Tibial nerve (tissue), 4 donors: Measurements from ENCODE around the gene MCM3AP. TPM values are rescaled to one million over a fixed set of nuclear protein-coding genes. Genes with fewer than 3 reads are reported as not detected.
"Not testable (repeated sequence)": the region's sequence is repeated elsewhere in the genome, so short reads cannot be mapped to it uniquely, and the experiment has no call there.

Source experiments
- DNase-seq, 2 donors: peaks; one replicate each; pipeline ENCODE4 v3.0.0-alpha.2; 2019; ENCODE audit warnings: low spot score in 2 of 2
- H3K27ac ChIP-seq, 4 donors: fragments of 200-600 bp; sonication (generic) in 3 of 4; one replicate each; pipeline ENCODE4 v1.5.1; 2017 to 2019; ENCODE audit warnings: mild to moderate bottlenecking in 1 of 4
- H3K27me3 ChIP-seq, 2 donors: fragments of 200-600 bp; sonication (generic) in 1 of 2; one replicate each; pipeline versions ENCODE4 v1.5.1 to v1.6.0; 2017 to 2019
- H3K36me3 ChIP-seq, 3 donors: fragments of 200-600 bp; sonication (generic); one replicate each; pipeline ENCODE4 v1.5.1; 2018 to 2019
- H3K4me1 ChIP-seq, 4 donors: fragments of 200-600 bp; sonication (generic) in 3 of 4; one replicate each; pipeline ENCODE4 v1.5.1; 2017 to 2019
- H3K4me3 ChIP-seq, 4 donors: fragments of 200-600 bp; sonication (generic) in 3 of 4; one replicate each; pipeline ENCODE4 v1.5.1; 2017 to 2019; ENCODE audit warnings: mild to moderate bottlenecking in 1 of 4, moderate library complexity in 1 of 4
- H3K9me3 ChIP-seq, 4 donors: fragments of 200-600 bp; sonication (generic) in 3 of 4; one replicate each; pipeline ENCODE4 v1.5.1; 2017 to 2019
- EP300 ChIP-seq, 2 donors: sonication (generic); formaldehyde crosslinking; IDR thresholded peaks; one replicate each; pipeline ENCODE4 v1.6.1; 2017; ENCODE audit warnings: antibody characterized with exemption in 2 of 2, mild to moderate bottlenecking in 1 of 2
- POLR2A ChIP-seq, 2 donors: fragments of 450-650 bp; IDR thresholded peaks; one replicate each; pipeline ENCODE4 v1.6.1; 2017; ENCODE audit warnings: antibody characterized with exemption in 2 of 2, mild to moderate bottlenecking in 2 of 2, moderate library complexity in 2 of 2
- WGBS, 2 donors: methylation state at CpG; one replicate each; pipeline ENCODE4 v1.1.5; 2018; 5-methylcytosine and 5-hydroxymethylcytosine counted together
- total RNA-seq, 4 donors: library from RNA; depleted of rRNA; stranded (reverse); fragments of >200 nt; gene quantifications; one replicate each; pipeline ENCODE4 v1.1.0, GENCODE V29; 2016
- TF ChIP-seq, protein P1 (sequence below), 5 experiments: fragments of 200-600 bp in 3 of 5; fragments of 450-650 bp in 2 of 5; sonication (generic) in 3 of 5; IDR thresholded peaks; one replicate each; pipeline ENCODE4 v1.5.1; 2016 to 2019; ENCODE audit warnings: antibody characterized with exemption in 5 of 5, mild to moderate bottlenecking in 3 of 5, moderate library complexity in 2 of 5

Gene MCM3AP
- total RNA-seq, 4 donors from 2014 or later: 112 to 180 (median 146) TPM

DNA sequence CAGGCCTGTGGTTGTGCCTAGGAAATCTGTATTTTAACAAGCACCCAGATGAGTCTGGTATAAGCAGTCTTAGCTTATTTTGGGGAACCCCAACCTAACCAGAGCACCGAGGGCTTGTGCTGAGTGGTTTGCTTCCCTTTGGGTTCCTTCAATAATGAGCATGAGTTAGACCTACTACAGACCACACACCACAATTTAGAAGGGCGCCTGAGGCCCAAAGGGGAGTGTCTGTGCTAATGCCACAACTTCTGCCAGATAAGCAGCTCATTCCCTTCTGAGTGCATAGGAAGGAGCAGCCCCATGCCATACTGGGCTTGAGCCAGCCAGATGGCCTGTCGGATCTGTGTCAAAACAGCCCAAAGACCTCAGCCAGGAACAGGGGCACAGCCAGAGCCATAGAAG is 41.5 kb downstream of the MCM3AP start:
- H3K9me3 ChIP-seq: no peaks in the 10 kb centered on the region
- WGBS, 2 donors: 77 to 96% methylated on average over 2 to 3 of the region's 3 CpGs
- no peak overlapping the region for H3K27ac ChIP-seq
- no peak for DNase-seq
- no peak overlapping the region for H3K4me3 ChIP-seq
- peaks cover 9 to 100% (median 34%) of the 10 kb centered on the region in 3 donors for H3K36me3 ChIP-seq
- TF ChIP-seq POLR2A (IDR thresholded peaks at IDR 0.05) (no peak), EP300 (IDR thresholded peaks at IDR 0.05) (no peak)
- TF ChIP-seq, protein P1, sequence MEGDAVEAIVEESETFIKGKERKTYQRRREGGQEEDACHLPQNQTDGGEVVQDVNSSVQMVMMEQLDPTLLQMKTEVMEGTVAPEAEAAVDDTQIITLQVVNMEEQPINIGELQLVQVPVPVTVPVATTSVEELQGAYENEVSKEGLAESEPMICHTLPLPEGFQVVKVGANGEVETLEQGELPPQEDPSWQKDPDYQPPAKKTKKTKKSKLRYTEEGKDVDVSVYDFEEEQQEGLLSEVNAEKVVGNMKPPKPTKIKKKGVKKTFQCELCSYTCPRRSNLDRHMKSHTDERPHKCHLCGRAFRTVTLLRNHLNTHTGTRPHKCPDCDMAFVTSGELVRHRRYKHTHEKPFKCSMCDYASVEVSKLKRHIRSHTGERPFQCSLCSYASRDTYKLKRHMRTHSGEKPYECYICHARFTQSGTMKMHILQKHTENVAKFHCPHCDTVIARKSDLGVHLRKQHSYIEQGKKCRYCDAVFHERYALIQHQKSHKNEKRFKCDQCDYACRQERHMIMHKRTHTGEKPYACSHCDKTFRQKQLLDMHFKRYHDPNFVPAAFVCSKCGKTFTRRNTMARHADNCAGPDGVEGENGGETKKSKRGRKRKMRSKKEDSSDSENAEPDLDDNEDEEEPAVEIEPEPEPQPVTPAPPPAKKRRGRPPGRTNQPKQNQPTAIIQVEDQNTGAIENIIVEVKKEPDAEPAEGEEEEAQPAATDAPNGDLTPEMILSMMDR (IDR thresholded peaks at IDR 0.05): no peak
- no peaks in the 10 kb centered on the region for H3K4me1 ChIP-seq
- no peaks in the 10 kb centered on the region for H3K27me3 ChIP-seq

DNA sequence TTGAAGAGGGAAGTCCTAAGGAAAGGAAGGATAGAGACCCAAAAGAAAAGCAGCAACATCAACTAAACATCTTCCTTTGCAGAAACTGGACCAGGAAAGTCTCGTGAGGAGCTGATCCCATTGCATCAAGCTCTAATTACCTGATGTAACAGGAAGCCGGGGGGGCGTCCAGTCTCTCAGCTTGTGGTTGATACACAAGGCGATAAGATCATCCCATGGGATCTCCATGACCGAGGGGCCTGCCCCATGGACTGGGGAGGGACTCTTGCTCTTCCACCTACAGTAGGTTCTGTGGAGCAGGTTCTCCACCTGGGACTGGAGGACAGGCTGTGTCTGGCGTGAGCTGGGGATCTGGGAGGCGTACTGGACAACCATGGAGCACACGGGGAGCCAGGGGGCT is 42.1 kb downstream of the MCM3AP start:
- Histone ChIP-seq H3K4me1 (no peaks in the 10 kb centered on the region), H3K27me3 (no peaks in the 10 kb centered on the region), H3K27ac (no peak overlapping the region), H3K9me3 (no peaks in the 10 kb centered on the region), H3K4me3 (no peak overlapping the region), H3K36me3 (peaks cover 9 to 97% (median 34%) of the 10 kb centered on the region in 3 donors)
- WGBS, 2 donors: 81 to 90% methylated on average over 8 of the region's 8 CpGs
- DNase-seq: no peak
- no peak for TF ChIP-seq POLR2A (IDR thresholded peaks at IDR 0.05)
- TF ChIP-seq EP300 (IDR thresholded peaks at IDR 0.05): no peak
- TF ChIP-seq, protein P1 (IDR thresholded peaks at IDR 0.05): no peak

- H3K36me3 ChIP-seq: peaks cover 9 to 86% (median 34%) of the 10 kb centered on the region in 3 donors
- not testable (repeated sequence) for H3K9me3 ChIP-seq, DNase-seq, H3K4me3 ChIP-seq, H3K27ac ChIP-seq, H3K4me1 ChIP-seq, H3K27me3 ChIP-seq
- WGBS, 2 donors: 58 to 88% methylated on average over 1 of the region's 1 CpG
Measured at GRCh38 chr21:46241577-46241976, 43.8 kb downstream of the MCM3AP start.

DNA sequence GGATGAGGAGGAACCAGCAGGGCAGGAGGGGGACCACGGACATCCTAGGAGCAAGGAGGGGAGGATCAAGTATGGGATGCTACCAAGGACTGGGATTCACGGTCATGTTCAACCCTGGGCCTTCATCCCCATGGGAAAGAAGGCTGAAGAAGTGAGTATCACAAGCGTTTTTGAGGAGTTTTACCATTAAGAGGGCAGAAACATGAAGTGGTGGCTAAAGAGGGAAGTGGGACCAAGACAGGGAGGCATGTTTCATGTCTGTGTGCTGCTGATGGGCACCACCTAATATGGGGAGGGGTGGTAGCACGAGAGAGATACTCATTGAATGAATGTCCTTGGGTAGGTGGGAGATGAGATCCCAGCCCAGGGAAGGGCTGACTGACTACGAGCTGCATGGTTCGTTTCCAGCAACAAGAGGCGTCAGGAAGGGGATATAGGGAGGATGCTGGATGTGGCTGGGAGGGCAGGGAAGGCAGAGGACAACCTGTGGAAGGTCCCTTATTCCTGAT is 45.5 kb downstream of the MCM3AP start:
- TF ChIP-seq EP300 (IDR thresholded peaks at IDR 0.05): no peak
- TF ChIP-seq, protein P1 (IDR thresholded peaks at IDR 0.05): no peak
- no peak for TF ChIP-seq POLR2A (IDR thresholded peaks at IDR 0.05)
- no peak overlapping the region for H3K4me3 ChIP-seq
- H3K36me3 ChIP-seq: peaks cover 6 to 86% (median 27%) of the 10 kb centered on the region in 3 donors
- no peaks in the 10 kb centered on the region for H3K9me3 ChIP-seq
- no peak for DNase-seq
- no peak overlapping the region for H3K27ac ChIP-seq
- H3K4me1 ChIP-seq: no peaks in the 10 kb centered on the region
- 87 to 91% methylated on average over 7 of the region's 7 CpGs for WGBS, 2 donors
- no peaks in the 10 kb centered on the region for H3K27me3 ChIP-seq

DNA sequence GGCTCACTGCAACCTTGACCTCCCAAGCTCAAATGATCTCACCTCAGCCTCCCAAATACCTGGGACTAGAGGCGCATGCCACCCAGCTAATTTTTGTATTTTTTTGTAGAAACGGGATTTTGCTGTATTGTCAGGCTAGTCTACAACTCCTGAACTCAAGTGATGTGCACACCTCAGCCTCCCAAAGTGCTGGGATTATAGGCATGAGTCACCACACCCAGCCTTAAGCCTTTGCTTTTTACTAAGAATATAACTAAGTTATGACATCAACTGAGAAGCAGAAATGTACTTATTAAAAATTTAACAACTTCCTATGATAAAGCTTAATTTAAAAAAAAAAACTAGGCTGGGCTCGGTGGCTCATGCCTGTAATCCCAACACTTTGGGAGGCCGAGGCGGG is 47.9 kb downstream of the MCM3AP start:
- WGBS, 2 donors: 96 to 100% methylated on average over 5 of the region's 5 CpGs
- H3K27me3 ChIP-seq: no peaks in the 10 kb centered on the region
- peaks cover 0 to 83% (median 3%) of the 10 kb centered on the region in 3 donors for H3K36me3 ChIP-seq

More for the DNA sequence above, 47.9 kb downstream of the MCM3AP start:
- no peak for DNase-seq
- H3K4me3 ChIP-seq: no peak overlapping the region
- H3K4me1 ChIP-seq: no peaks in the 10 kb centered on the region
- H3K27ac ChIP-seq: no peak overlapping the region
- TF ChIP-seq POLR2A (IDR thresholded peaks at IDR 0.05) (no peak), EP300 (IDR thresholded peaks at IDR 0.05) (no peak)
- TF ChIP-seq, protein P1 (IDR thresholded peaks at IDR 0.05): no peak
- no peaks in the 10 kb centered on the region for H3K9me3 ChIP-seq
